ENCODE measurements around the gene RASSF1. TPM values are rescaled to one million over a fixed set of nuclear protein-coding genes. Genes with fewer than 3 reads are reported as not detected.
"Not testable (repeated sequence)": the region's sequence is repeated elsewhere in the genome, so short reads cannot be mapped to it uniquely, and the experiment has no call there.

Gene RASSF1
- total RNA-seq, 1 donor from 2014 or later, result 27.5 TPM

DNA sequence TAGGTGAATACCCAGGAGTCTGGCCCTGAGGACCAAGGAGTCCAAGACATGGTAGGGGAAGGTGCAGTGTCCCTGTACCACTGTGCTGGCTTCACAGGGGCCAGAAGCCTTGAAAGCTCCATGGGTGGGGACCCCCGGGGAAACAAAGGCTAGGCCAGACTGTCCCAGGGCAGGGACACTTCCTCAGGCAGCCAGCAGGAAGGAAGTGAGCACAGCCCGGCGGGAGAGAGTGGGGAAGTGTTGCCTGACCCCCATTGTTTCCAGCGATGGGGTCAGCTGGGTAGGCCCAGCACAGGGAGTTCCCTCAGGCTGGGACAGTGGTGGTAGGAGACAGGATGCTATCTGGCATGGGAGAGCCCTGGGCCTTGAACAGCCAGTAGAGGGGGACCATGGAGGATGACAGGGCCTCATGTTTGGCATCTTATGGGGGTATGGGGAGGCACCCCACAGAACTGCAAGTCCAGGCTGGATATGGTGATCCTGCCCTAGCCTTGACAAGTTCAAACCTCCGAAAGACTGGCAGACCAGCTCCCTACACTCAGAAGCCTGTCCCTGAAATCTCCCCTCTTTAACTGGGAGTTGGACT lies 16.9 kb downstream of the RASSF1 start:
- no peak for DNase-seq (ENCODE audit: low spot score)

- DNase-seq (ENCODE audit: low spot score), result no peak
These were observed 17.5 kb downstream of the RASSF1 start for GRCh38 chr3:50323092-50323600.

DNA sequence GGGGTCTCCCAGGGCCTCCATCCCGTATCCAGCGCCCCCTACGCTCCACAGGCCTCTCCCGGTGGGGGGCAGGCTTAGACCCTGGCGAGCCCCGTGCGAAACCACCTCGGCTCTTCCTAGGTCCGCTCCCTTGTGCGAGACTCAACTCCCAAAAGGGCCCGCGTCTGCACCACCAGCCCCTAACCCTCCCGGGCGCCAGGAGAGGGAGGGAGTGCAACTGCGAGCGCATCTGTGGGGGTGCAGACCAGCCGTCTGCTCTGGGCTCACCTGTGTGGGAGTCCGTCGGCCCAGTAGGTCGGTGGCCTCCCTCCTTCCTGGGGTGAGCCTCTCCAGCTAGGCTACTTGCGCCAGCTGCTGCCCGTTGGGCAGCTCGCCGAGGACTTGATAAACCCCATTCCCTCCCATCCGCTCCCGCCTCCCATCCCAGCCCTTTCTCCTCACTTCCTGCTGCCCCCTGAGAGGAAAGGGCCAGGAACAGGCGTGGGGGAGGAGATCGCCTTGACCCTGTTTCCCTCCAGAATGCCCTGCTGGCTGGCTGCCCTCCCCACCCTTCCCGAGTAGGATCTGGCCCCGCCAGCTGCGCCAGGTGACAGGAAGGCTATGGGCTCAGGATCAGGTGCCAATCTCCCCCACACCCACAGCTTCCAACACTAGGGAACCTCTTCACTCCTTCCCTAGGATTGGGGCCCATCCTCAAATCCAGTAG lies 18.1 kb downstream of the RASSF1 start, which contains the start of gene HYAL2:
HYAL2 (minus strand) TSS at position 360 of the 706 bp plus-strand sequence. CDS start 2,256 bp downstream, outside the sequence.
- DNase-seq (ENCODE audit: low spot score), result no peak

DNA sequence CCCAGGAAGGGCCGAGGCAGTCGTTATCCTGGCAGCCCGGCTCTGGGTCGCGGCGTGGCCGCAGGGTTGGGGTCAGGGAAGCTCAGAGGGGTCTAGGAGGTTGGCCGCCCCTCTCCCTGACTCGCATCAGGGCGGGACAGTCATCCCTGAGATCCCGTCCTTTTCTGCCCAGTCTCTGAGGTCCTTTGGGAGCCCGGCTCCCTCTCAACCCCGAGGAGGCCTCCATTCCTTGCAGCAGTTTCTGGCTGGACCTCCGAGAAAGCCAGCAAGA lies 18.6 kb downstream of the RASSF1 start:
- DNase-seq (ENCODE audit: low spot score), result no peak

DNA sequence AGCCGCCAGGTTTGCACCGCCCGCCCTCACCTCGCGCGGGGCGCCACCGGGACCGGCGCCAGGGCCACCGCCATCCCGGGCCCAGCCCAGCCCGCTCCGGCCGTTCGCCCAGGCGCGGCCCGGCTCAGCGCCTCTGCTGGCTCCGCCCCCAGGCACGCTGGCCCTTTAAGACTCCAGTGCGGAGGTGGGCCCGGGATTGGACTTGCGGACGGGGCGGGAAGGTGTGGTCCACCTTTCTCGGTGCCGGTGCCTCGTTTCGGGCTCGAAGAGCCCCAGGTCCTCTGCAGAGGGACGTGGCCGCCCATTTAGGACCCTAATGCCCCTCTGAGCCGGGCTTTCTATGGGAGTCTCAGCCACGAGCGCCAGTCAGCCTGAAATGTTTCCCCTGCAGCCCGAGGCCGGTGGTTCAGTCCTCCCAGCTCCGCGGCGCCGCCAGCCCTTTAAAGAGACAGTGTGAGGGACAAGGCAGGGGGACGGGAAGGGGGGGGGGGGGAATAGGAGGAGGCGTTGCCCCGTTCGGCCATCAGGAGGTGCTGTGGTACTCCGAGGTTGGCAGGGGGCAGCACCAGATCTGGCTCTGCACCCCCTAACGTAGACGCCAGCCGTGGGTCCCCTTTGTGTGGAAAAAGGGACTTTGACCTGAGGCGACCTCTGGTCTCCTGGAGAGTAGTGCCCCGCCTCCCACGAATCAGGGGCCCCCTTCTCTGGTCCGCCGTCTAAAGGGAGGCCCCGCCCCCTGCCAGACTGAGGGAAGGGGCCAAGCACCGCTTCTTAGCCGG lies 19.1 kb downstream of the RASSF1 start:
- DNase-seq (ENCODE audit: low spot score), result peak; percentile 89

GRCh38 chr3:50320853-50321335 lies 19.7 kb downstream of the RASSF1 start:
- DNase-seq (ENCODE audit: low spot score), result peak; percentile 74

DNA sequence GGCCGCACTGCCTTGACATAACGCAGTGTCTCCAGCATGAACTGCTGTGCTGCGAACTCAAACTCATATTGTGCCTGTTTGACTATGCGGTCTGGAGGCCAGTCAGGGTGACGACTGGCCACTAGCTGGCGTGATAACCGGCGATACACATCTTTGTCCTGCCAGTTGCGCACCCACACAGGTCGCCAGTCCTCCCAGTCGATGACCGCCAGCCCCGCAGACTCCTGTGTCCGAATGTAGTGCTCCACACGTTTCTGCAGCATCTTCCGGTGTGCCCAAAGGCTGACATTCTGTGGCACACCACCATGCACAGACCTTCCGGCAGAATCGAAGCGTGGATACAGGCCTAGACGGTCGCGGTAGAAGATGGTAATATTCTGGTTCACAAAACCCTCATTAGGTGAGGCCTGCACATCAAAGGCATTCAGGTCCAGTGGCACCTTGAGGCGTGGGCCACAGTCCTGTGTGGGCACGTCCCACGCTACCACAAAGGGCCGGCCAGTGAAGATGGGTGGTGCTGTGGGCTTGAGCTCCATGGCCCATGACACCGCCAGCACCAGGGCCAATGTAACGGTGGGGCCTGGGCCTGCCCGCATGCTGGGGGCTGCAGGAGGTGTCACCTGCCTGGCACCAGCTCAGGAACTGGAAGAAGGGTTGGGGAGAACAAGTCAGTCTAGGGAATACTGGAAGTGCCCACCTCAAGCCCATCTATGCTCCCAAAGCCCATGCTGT lies 20.6 kb downstream of the RASSF1 start:
- DNase-seq (ENCODE audit: low spot score), result no peak

DNA sequence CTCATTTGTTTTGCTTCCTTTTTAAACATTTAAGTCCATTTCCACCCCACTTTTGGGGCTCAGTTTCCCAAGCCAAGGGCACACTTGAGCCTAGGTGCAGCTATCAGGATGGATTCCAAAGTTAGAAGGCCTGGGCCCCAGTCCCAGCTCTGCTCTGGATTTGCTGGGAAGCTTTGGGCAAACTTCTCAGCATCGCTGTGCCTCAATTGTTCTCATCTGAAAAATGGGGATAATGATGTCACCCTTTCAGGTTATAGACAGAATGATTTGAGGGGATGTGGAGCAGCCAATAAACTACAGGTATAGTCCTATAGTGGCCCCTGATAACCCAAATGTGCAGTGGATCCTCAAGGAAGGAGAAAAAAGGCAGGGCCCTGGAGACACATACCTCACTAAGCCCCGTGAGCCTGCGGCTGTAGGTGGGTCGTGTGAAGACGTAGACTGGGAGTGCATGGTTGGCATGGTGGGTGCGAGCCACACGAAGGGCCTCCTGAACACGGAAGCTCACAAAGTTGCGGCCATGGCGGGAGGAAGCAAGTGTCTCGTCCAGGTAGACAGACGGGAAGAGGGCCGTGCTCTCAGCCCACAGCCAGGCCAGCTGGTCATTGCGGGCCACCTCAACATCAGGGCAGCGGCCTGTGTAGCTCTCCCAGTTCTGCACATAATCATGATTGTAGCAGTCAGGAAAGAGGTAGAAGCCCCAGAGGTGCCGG lies 21.3 kb downstream of the RASSF1 start:
- DNase-seq (ENCODE audit: low spot score), result no peak

DNA sequence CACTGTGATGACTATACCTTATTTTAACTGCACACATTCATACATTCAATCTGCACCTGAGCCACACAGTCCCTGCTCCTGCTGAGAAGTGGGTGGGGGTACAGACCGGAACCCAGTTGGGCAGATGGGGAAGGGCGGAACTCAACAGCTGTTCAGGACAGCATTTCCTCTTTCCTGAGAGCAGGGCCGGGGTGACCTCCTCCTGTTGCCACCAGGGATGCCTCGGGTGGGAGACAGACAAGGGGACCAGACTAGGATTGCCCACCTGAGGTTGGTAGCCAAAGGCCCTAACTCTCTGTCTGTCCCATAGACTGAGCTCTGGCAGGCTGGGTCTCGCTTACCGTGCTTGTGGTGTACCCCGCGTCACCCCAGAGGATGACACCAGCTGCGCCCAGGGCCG lies 22.0 kb downstream of the RASSF1 start:
- no peak for DNase-seq (ENCODE audit: low spot score)

DNA sequence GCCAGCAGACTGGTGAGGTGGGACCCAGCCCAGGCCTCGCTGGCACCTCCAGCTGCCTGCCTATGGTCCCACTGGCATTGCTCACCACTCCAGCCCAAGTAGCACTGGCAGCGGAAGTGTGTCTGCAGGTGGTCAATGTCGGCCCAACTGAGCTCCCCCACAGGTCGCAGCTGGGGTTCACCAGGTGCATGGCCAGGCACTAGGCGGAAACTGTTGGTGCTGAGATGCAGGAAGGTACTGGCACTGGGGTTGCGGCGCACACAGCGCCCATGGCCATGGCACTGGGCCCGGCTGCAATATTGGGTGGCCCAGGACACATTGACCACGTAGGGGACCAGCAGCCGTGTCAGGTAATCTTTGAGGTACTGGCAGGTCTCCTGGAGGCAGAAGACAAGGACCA lies 22.5 kb downstream of the RASSF1 start:
- no peak for DNase-seq (ENCODE audit: low spot score)

DNA sequence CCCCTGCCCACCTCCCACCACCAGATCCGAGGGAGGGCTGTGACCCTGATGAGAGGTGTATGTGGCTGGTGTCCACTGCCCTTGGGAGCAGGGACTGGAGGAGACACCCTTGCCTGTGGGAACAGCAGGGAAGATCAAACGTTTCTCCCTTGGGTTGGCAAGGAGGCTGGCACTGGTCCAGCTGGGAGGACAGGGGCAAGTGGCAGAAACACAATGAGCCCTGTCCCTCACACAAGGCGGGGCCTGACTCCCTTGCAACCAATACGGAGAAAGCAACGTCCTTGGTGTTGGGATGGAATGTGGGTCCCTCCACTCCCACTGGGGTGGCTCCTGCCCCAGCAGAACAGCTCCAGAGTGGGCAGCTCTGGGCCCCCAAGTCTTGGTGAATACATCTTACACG lies 23.3 kb downstream of the RASSF1 start:
- DNase-seq (ENCODE audit: low spot score), result peak; percentile 60

DNA sequence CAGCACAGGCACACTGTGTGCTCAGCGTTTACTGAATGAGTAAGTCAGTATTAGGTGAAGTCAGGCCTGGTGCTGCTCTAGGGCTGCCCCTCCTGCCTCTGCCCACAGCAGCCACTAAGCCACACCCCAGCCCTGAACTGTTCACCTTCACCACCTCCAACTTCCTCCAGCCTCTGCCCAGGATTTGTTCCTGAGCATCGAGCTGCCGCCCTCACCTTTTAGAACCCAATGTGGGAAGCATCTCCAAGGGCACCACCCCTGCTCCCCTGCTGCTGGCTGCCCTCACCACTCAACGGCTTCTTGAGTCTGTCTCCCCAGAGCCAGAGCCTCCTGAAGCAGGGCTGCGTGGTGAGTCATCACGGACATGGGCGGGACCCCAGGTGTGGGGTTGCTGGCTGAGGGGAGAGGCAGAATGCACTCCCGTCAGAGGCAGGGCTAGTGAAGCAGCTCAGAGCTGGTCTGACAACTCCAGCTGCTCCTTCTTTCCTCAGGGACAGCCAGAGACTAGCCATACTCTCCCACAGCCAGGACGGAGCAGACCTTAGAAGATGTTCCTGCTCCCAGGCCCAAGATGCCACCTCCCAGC lies 23.9 kb downstream of the RASSF1 start:
- peak; percentile 90 for DNase-seq (ENCODE audit: low spot score)

GRCh38 chr3:50314816-50315215 lies 25.8 kb downstream of the RASSF1 start:
- no peak for DNase-seq (ENCODE audit: low spot score)

DNA sequence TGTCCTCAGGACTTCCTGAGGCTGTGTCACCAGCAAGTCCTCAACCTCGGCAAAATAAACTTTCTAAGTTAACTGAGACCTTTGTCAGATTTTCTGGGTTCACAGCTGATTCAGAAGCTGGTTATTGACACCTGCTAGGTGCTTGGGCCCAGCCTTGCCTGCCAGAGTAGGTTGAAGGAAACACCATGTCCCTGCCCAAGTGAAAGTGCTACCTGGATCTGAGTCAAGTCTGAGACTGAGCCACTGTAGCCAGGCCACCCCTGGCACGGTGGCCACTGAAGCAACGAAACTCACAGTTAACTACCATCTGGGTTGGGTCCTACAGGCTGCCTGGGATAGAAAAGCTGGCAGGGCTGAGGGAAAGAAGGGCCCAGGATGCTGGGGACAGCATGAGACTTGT lies 26.3 kb downstream of the RASSF1 start:
- DNase-seq (ENCODE audit: low spot score), result no peak

DNA sequence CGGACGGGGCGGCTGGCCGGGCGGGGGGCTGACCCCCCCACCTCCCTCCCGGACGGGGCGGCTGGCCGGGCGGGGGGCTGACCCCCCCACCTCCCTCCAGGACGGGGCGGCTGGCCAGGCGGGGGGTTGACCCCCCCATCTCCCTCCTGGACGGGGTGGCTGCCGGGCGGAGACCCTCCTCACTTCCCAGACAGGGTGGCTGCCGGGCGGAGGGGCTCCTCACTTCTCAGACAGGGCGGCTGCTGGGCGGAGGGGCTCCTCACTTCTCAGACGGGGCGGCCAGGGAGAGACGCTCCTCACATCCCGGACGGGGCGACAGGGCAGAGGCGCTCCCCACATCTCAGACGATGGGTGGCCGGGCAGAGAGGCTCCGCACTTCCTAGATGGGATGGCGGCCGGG lies 28.6 kb downstream of the RASSF1 start:
- not testable (repeated sequence) for DNase-seq (ENCODE audit: low spot score)

GRCh38 chr3:50304601-50305000 lies 36.0 kb downstream of the RASSF1 start:
- DNase-seq (ENCODE audit: low spot score), result no peak

DNA sequence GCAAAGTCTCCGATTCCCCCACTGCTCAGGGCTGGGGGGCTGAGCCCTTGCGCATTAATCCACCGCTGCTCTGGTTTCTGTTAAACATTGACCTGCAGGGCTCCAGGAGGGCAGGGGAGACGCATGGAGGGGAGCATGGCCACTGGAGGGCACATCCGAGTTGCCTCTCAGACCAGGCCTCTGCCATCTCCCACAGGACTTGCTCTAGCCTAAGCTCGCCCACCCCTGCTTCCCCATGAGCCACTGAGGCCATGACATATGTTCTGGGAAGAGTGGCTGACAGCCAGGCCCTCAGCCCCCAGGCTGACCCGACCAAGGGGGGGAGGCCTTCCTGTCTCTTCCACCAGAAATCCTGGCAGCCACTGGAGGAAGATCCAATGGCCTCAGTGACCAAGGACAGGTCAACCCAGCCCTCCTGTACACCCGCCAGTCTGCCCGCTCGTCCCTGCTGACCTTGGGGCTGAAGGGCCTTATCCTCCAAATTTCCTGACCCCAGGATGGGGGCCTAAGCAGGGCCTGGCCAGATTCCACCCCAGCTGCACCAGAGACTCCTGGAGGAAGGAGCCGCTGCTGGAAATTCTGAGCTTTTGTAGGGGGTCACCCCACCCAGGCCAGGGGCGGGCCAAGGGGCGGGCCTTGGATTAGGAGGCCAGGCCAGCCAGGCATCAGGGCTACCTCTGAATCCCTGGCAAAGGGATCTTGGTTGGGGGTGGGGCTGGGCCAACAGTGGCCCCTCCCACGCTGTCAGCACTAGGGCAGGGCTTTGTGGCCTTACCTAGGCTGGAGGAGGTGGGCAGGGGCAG lies 37.4 kb downstream of the RASSF1 start, which contains the start of gene HYAL1:
HYAL1 (minus strand) TSS at position 562 of the 803 bp plus-strand sequence. CDS start 618 bp downstream, outside the sequence.
- peak; percentile 79 for DNase-seq (ENCODE audit: low spot score)

DNA sequence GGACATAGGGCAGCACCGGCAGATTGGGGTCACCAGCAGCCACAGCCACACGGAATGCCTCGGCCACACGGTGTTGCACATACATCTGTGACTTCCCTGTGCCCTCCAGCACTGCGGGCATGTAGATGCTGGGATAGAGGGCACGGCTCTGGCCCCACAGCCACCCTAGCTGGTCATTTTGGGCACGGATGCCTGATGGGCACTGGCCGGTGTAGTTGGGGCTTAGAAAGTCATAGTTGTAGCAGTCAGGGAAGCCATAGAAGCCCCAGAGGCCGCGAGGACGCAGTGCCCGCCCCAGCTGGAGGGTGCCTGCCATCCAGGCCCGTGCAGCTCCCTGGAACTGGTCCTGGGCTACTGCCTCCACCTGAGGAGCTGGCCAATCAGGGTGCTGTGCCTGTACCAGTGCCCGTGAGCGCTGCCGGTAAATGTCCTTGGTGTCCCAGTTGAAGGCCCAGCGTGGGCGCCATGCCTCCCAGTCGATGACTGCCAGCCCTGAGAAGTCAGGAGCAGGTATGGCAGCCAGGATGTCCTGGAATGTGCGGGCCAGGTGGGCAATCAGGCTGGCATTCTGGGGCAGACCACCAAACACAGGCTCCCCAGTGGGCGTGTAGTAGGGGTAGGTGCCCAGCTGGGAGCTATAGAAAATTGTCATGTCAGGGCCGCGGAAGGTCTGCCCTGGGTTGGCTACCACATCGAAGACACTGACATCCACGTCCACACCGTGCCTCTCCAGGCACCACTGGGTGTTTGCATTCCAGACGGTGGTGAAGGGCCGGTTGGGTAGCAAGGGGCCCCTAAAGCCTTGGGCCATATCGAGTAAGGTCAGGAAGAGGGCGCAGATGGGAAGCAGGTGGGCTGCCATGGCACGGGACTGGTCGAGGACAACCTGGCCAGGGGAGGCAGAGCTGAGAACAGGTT lies 38.3 kb downstream of the RASSF1 start:
- DNase-seq (ENCODE audit: low spot score), result no peak

Measured in mucosa of gallbladder (tissue), 1 donor.